GM18907 (cell line): ENCODE results near the gene YEATS2.
"Not testable (repeated sequence)": the region's sequence is repeated elsewhere in the genome, so short reads cannot be mapped to it uniquely, and the experiment has no call there.

Source experiments
- ATAC-seq: cut with Tn5 transposase; IDR thresholded peaks from one replicate; pipeline ENCODE4 v1.9.1; 2021; ENCODE audit warnings: mild to moderate bottlenecking, moderate library complexity; ENCODE audit not compliant: unreplicated experiment

Gene YEATS2

DNA sequence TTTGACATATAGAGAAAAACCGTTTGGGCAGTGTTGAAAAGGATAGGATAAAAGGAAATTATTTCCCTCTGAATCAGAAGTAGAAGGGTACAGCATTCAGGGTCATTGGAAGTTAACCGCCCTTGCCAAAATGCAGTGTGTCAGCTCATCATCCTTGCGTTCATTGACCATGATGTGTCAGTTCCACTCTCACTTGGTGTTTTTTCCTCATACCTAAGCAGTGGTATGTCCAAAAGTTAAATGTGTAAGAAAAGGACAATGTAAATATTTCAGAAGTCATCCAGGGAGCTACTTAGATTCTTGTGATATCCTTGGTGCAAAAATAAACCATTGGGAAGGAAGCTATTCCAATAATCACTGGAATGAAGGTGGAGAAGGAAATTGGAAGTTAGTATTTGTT, 77.0 kb downstream of the YEATS2 start:
- no peak for ATAC-seq

GRCh38 chr3:183775781-183776180, 78.2 kb downstream of the YEATS2 start:
- ATAC-seq: no peak

- ATAC-seq: not testable (repeated sequence)
Measured at GRCh38 chr3:183776451-183776850, 78.9 kb downstream of the YEATS2 start.

DNA sequence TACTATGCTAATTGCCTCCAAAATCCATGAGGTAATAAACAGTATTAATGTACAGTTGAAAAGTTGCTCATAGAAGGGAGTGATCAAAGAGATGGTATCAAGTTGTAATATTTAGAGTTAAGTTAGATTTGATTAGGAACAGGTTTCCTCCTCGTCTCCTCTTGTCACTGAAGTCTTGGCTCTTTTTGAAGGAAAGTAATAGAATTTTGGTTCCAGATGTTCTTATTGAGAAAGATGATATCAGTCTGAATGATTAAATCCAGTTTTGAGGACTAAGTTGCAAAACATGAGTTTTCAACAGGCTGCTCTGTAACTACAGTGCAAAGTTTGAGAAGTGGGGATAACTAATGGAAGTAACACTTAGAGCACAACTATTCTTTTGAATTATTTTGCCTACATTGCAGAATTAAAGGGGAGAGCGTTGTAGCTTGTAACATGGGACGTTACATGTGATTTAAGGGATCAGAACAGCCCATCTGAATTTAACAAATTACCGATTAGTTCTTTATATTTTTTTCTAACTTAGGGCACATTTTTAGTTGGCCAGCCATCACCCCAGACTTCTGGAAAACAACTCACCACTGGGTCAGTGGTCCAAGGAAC, 79.5 kb downstream of the YEATS2 start:
- ATAC-seq: no peak

DNA sequence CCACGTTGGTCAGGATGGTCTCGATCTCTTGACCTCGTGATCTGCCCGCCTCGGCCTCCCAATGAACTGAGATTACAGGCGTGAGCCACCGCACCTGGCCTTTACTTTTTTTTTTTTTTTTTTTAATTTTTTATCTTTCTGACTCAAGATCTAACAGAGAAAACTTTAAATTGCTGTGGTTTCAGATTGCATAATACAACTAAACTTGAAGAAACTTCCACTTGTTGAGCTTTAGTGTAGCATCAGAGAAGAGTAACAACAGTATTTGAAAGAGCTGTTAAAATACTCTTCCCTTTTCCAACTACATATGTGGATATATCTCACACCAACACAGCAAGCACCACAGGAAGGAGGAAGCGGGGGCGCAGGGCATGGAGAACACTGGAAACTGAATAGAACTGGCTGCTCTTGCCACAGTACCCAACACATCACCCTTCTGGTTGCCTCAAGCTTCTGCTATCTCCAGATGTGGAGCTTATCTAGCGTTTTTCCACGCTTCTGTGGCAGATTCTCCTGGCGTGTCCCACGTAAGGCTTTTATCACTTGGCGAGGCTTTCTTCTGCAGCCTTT, 82.4 kb downstream of the YEATS2 start:
- no peak for ATAC-seq

GRCh38 chr3:183781246-183781645, 83.6 kb downstream of the YEATS2 start:
- ATAC-seq: no peak

GRCh38 chr3:183782576-183783276, 85.1 kb downstream of the YEATS2 start:
- no peak for ATAC-seq

- ATAC-seq: not testable (repeated sequence)
Measured at GRCh38 chr3:183784503-183784902, 86.9 kb downstream of the YEATS2 start.

DNA sequence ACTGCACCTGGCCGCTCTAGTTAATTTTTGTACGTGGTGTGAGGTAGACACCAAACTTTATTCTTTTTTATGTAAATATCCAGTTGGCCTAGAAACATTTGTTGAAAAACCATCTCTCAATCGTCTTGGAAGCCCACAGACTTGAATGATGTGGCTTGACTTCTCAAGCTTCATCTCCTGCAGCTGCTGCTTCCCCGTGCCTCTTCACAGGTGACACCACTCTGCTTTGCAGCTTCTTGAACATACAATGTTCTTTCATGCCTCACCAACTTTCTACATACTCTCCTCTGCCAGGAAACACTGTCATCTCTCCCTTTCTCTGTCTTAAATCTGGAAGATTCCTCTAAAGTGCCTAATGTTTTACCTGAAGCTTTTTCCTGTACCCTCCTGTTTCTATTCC, 92.2 kb downstream of the YEATS2 start:
- ATAC-seq: no peak

DNA sequence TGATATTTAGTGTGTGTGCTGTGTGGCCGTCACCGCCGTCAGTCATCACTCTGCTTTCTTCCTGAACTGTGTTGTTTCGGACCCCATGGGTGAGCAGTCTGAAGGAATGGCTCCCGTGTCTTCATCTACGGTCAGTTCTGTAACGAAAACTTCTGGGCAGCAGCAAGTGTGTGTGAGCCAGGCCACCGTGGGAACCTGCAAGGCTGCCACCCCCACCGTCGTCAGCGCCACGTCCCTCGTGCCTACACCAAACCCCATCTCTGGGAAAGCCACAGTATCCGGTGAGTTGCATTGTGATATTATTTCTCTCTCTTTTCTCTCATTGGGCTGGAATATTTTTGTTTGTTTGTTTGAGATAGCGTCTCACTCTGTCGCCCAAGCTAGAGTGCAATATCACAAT, 93.1 kb downstream of the YEATS2 start:
- ATAC-seq: no peak

DNA sequence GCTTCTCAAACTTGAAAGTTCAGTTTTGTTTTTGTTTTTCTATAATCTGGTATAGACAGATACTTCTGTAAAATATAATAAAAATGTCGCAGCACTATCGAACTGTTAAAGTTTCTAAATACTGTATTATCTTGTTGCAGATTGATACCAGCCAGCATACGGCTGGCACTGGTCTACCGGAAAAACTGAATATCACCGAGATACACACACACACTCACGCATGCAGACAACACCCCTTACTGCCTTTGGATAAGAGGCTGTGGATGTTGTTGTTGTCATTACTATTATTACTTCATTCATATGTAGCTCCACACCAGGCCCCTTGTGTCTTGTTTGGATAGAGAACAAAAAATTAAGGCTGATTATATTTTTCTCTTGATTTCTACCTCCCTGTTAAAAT, 95.4 kb downstream of the YEATS2 start:
- no peak for ATAC-seq

- no peak for ATAC-seq
Measured at GRCh38 chr3:183794452-183794851, 96.9 kb downstream of the YEATS2 start.

- ATAC-seq: no peak
Measured at GRCh38 chr3:183796372-183796771, 98.8 kb downstream of the YEATS2 start.

- no peak for ATAC-seq
Measured at GRCh38 chr3:183797996-183798395, 100.4 kb downstream of the YEATS2 start.

GRCh38 chr3:183799461-183799860, 101.9 kb downstream of the YEATS2 start:
- ATAC-seq: no peak

- ATAC-seq: no peak
Measured at GRCh38 chr3:183800243-183800863, 102.8 kb downstream of the YEATS2 start.

DNA sequence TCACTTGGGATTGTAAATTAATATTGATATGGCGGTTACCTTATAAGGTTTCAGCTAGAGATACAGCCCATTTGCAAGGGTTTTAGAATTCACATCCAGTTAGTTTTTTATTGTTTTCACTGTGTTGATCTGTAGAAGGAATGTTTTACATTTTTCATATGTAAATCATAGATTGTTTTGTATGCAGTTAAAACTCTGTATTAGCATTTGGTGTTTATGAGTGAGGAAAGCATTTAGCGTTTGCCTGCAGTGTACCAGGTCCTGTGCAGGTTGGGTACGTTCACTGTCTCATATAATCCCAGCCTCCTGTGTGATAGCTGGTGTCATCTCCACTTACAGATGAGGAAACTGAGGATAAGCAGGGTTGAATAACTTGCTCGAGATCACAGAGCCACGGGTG, 104.0 kb downstream of the YEATS2 start:
- no peak for ATAC-seq

GRCh38 chr3:183802989-183803388, 105.4 kb downstream of the YEATS2 start:
- no peak for ATAC-seq

DNA sequence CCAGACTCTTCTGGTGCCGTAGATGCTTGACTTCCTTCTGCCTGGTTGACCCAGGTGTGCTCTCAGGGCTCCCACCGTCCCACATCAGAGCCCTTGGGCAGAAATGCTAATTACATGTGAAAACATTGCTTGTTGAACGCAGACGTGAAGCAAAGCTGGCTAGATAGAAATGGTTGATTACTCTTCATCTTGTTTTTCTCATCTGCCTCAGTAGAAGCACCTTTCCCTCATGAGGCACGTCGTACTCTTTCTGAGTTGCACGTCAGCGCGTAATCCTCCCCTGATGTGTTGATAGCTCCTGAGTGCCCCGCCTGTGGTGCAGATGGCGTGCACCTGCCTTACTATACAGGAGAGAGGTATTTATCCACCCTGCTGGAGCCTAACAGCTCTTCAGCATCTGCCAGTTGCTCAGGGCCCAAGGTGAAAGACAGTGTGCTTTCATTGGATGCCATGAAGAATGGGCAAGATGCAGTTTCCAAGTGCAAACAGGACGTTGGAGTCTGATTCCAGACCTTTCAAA, 109.7 kb downstream of the YEATS2 start:
- ATAC-seq: no peak

- no peak for ATAC-seq
Measured at GRCh38 chr3:183807881-183808280, 110.3 kb downstream of the YEATS2 start.

GRCh38 chr3:183808355-183808754, 110.8 kb downstream of the YEATS2 start:
- ATAC-seq: no peak

DNA sequence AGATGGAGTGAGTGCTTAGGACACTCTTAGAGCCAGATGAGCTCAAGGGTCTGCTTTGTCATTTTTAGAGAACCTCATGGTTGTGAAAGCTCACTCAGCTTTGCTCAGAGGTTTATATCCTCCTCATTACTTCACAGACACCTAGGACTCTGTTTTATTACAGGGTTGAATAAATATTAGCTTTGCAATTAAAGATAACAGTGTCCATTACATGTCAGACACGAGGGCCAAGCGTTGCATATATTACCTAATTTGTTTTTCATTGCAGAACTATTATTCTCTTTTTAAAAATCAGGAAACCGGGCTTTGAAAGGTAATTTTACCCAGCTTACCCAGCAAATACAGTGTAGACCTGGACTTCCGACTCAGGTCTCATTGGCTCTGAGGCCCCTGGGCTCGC, 111.7 kb downstream of the YEATS2 start:
- ATAC-seq: no peak
